Ishikawa (cell line): Measurements from ENCODE around the gene AMZ2.

Experiments
- MAX ChIP-seq: IDR thresholded peaks from 2 replicates; pipeline ENCODE4 v1.6.1; 2012
- YY1 ChIP-seq: IDR thresholded peaks from 2 replicates; pipeline ENCODE4 v1.6.1; 2012; ENCODE audit warnings: low read depth

- TF ChIP-seq MAX (no peak), YY1 (no peak)
These were observed 48.7 kb upstream of the AMZ2 start for GRCh38 chr17:68198931-68199836.
